ENCODE results near the gene STMN1. TPM values are rescaled to one million over a fixed set of nuclear protein-coding genes. Genes with fewer than 3 reads are reported as not detected.

STMN1 gene
- total and polyA plus RNA-seq, 9 of the 15 experiments (the other 6 are each of a cell fraction or from before 2014, with no cell fraction given), result 269 to 2,153 (median 595) TPM

- no peak for TF ChIP-seq ZNF224 (CRISPR knock-in tag; IDR thresholded peaks at IDR 0.05)
- peak; percentile 93 for TF ChIP-seq FIP1L1 (IDR thresholded peaks at IDR 0.05; ENCODE audit: low read depth, low read length, poor library complexity, severe bottlenecking)
- TF ChIP-seq NFYB (IDR thresholded peaks at IDR 0.05; ENCODE audit: extremely low read depth, insufficient read length), result peak; percentile 57
- TF ChIP-seq NEUROD1 (IDR thresholded peaks at IDR 0.05; ENCODE audit: borderline replicate concordance, low read depth, low read length, partially characterized antibody), result peak; percentile 54
- TF ChIP-seq ZFP1 (CRISPR knock-in tag; IDR thresholded peaks at IDR 0.05), result no peak
- no peak for TF ChIP-seq STAT5B (CRISPR knock-in tag; IDR thresholded peaks at IDR 0.05)
- TF ChIP-seq, protein P1, sequence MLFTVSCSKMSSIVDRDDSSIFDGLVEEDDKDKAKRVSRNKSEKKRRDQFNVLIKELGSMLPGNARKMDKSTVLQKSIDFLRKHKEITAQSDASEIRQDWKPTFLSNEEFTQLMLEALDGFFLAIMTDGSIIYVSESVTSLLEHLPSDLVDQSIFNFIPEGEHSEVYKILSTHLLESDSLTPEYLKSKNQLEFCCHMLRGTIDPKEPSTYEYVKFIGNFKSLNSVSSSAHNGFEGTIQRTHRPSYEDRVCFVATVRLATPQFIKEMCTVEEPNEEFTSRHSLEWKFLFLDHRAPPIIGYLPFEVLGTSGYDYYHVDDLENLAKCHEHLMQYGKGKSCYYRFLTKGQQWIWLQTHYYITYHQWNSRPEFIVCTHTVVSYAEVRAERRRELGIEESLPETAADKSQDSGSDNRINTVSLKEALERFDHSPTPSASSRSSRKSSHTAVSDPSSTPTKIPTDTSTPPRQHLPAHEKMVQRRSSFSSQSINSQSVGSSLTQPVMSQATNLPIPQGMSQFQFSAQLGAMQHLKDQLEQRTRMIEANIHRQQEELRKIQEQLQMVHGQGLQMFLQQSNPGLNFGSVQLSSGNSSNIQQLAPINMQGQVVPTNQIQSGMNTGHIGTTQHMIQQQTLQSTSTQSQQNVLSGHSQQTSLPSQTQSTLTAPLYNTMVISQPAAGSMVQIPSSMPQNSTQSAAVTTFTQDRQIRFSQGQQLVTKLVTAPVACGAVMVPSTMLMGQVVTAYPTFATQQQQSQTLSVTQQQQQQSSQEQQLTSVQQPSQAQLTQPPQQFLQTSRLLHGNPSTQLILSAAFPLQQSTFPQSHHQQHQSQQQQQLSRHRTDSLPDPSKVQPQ (CRISPR knock-in tag; IDR thresholded peaks at IDR 0.05; ENCODE audit: borderline replicate concordance), result peak; percentile 67; the same call in 1 of the 2 replicates
- TF ChIP-seq, protein P2, sequence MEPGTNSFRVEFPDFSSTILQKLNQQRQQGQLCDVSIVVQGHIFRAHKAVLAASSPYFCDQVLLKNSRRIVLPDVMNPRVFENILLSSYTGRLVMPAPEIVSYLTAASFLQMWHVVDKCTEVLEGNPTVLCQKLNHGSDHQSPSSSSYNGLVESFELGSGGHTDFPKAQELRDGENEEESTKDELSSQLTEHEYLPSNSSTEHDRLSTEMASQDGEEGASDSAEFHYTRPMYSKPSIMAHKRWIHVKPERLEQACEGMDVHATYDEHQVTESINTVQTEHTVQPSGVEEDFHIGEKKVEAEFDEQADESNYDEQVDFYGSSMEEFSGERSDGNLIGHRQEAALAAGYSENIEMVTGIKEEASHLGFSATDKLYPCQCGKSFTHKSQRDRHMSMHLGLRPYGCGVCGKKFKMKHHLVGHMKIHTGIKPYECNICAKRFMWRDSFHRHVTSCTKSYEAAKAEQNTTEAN (CRISPR knock-in tag; IDR thresholded peaks at IDR 0.05), result peak; percentile 36; the same call in 1 of the 2 replicates
- peak; percentile 26; the same call in 1 of the 2 replicates for TF ChIP-seq CTBP1 (IDR thresholded peaks at IDR 0.05; ENCODE audit: borderline replicate concordance)
- TF ChIP-seq ESRRA (IDR thresholded peaks at IDR 0.05; ENCODE audit: borderline replicate concordance, low read depth), result peak; percentile 77; the same call in 1 of the 2 replicates
- TF ChIP-seq SMAD1 (IDR thresholded peaks at IDR 0.05; ENCODE audit: low read depth, low read length, partially characterized antibody), result peak; percentile 86
- peak; percentile 17; the same call in 1 of the 2 replicates for TF ChIP-seq KLF16 (IDR thresholded peaks at IDR 0.05)
- no peak for TF ChIP-seq MTA2 (IDR thresholded peaks at IDR 0.05; ENCODE audit: low read depth)
- TF ChIP-seq SMARCA5 (IDR thresholded peaks at IDR 0.05), result peak; percentile 48; the same call in 1 of the 2 replicates
- peak; percentile 95 for TF ChIP-seq PCBP1 (IDR thresholded peaks at IDR 0.05; ENCODE audit: low read depth, low read length, poor library complexity, severe bottlenecking)
- no peak for TF ChIP-seq BCL6 (CRISPR knock-in tag; IDR thresholded peaks at IDR 0.05)
- TF ChIP-seq ATF1 (CRISPR knock-in tag; IDR thresholded peaks at IDR 0.05), result peak; percentile 34; the same call in 1 of the 2 replicates
- peak; percentile 73; the same call in 1 of the 2 replicates for TF ChIP-seq ATF1 (tag; IDR thresholded peaks at IDR 0.05)
- TF ChIP-seq DLX4 (CRISPR knock-in tag; IDR thresholded peaks at IDR 0.05), result no peak
- no peak for TF ChIP-seq BRCA1 (IDR thresholded peaks at IDR 0.05)
- TF ChIP-seq BRCA1 (CRISPR knock-in tag; IDR thresholded peaks at IDR 0.05), result peak; percentile 89
- TF ChIP-seq RFX1 (IDR thresholded peaks at IDR 0.05), result no peak
- no peak for TF ChIP-seq RNF219 (CRISPR knock-in tag; IDR thresholded peaks at IDR 0.05)
Measured at GRCh38 chr1:25905680-25906643, at the start of gene STMN1 (continued).
